Effector CD4-positive, alpha-beta T cell (primary cell): Measurements from ENCODE around the gene MX1.

Source experiments
- DNase-seq: peaks from one replicate; pipeline ENCODE4 v3.0.0-alpha.2; 2020

MX1 gene

DNA sequence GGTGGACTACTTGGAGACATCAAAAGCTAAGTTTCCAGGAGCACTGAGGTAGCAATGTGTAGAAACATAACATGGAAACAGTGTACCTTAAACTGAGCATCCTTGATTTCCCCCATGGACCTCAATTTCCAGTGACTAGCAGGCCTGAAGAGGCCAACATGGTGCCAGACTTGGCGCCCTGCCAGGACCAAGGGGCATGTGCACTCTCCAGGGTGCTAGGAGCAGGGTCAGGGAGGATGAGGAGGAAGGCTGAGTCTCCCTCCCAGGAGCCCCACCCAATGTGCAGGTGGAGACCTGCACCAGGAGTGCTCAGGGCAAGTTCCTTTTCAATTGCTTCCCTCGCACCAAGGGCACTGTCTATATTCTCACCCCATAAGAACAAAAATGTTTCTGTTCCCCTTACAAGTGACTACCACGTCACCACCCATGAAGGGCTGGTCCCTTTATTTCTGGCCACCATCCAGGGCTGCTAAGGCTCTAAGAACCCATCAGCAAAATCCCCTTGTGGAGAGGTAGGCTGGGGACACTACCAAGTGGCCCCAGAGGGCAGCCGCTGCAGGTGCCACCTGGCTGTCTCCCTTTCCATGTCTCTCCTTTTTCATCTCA, 39.2 kb downstream of the MX1 start:
- no peak for DNase-seq

DNA sequence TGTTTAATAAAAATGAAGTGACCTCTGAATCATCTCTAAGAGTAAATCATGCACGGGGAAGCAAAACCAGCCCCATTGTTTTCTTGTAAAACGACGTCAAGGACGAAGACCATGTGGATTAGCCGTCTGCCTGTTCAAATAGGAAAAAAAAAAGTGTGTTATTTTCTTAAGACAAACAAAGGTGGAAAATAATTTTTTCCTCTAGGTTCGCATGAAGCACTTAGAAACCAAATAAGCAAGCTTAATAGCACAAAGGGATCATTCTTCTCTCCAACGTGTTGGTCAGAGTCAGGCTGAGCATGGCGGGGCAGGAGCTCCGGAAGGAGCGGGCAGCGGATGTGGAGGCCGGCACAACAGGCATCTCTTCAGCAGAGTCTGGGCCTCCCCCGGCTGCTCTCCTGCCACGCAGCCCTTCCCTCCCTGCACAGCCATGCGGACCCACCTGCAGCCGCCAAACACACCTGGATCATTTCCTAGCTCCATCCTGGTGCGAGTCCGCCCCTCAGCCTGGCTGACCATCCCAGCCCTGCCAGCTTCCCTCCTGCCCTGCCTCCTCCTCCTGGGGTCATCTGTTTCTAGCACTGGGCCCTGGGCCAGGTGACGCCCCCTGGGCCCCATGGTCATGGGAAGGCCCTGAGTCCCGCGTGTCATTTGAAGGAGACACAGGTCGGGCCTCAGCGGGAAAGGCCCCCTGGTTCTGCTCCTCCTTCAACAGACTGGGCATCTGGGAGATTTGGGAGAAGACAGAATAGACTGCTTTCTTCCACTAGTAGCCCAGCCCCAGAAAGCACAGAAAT, 40.2 kb downstream of the MX1 start:
- no peak for DNase-seq

DNA sequence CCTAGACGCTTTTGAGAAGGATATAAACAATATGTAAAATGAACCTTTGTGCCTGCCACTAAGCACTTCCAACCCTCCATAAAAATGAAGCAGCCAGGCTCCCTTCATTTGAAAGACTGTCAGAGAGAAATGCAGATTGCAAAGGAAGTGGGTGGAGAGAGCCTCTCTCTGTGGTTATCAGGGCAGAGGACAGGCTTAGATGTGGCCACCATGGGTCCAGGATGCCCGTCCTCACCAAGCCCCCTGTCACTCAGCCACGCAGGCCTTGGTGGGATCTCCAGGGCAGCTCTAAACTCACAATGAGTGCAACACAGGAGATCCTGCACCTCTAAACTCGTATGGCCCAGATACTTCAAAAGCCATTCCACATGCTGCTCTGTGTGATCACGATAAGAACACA, 44.0 kb downstream of the MX1 start:
- no peak for DNase-seq

DNA sequence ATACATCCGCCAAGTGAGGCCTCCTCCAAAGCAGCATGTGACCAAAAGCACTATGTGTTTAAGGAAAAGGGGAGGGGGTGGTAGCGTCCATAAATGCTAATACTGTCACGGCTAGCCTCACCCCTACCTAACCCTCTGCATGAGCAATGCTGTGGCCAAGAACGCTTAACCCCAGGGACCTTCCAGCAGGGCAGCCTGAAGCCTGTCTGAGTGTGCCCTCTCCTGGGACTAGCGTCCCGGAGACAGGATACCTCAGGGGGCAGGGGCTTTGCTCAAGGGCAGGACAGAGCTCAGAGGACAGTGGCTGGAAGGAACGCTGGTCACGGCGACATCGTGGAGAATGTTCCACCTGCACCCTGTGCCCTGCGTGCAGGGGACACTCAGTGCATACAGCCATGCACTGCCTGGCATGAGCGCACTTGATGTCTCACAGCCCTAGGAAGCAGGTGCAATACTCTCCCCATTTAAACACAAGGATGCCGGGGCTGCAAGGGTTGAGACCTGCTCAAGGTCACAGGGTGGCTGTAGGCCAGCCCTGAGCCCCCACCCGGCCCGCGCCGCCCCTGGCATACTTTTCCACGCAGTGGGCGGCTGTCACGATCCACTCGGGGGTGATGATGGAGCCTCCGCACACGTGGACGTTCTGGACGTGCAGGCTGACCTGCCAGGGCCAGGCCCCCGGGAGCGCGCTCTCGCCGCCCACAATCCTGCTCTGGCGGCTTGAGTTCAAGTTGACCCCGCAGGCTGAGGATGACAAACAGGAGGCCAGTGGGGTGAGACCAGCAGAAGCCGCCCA, 46.9 kb downstream of the MX1 start:
- DNase-seq: no peak

DNA sequence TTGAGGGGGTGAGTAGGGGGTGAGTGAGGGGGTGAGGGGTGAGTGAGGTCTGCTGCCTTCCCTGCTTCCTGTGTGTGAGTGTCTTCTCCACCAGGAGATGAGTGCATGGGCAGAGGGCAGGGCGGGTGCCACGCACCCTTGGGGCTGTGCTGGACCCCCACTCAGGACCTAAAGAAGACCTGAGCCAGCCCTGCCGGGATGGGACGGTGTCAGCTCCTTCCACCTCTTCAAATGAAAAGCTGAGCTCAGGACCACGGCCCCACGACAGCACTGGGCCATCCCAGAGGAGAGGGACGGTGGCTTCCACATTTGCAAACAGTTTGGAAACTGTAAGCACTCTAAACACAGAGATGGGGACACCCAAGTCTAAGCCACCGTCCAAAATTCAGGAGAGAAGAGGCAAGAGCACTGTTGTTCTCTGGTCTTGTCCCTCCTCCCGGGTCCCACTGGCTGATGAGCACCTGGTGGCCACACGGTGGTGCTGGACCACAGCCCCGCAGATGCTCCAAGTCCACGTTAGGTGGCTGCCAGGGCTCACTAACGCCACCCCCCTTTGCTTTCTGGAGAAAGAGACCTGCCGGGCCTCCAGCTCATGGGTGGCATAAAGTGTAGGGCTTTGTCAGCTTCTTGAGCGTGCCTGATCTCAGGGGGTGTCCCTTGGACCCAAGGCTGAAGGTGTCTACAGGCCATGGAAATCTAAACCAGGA, 49.8 kb downstream of the MX1 start:
- no peak for DNase-seq

DNA sequence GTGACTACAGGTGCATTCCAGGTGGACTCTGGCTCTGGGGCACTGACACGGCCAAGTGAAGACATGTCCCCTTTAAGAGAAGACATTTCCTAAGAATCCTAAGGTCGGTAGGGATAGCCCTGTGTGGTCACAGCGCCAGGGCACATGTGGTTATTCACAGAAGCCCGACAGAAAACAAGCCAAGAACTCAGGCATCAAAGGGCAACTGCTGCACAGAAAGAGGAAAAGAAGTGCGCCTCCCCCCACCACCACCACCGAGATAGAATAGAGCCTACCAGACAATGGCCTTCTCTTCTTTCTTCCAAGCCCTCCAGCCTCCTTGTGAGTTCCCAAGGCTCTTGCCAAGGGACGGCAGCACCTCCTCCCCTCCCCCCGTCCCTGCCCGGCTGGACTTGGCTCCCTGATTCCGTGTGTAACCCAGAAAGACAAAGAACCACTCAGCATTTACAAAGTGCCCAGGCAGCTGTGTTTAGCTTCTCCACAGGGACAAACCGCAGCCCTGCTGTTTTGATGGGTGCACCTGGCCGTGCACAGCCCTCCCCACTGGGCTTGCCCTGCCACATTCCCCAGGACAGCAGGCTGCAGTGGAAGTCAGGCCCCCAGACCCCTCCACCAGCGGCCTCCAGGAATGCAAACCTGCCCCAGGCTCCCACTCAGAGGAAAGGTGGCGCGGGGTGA, 51.7 kb downstream of the MX1 start:
- DNase-seq: no peak

DNA sequence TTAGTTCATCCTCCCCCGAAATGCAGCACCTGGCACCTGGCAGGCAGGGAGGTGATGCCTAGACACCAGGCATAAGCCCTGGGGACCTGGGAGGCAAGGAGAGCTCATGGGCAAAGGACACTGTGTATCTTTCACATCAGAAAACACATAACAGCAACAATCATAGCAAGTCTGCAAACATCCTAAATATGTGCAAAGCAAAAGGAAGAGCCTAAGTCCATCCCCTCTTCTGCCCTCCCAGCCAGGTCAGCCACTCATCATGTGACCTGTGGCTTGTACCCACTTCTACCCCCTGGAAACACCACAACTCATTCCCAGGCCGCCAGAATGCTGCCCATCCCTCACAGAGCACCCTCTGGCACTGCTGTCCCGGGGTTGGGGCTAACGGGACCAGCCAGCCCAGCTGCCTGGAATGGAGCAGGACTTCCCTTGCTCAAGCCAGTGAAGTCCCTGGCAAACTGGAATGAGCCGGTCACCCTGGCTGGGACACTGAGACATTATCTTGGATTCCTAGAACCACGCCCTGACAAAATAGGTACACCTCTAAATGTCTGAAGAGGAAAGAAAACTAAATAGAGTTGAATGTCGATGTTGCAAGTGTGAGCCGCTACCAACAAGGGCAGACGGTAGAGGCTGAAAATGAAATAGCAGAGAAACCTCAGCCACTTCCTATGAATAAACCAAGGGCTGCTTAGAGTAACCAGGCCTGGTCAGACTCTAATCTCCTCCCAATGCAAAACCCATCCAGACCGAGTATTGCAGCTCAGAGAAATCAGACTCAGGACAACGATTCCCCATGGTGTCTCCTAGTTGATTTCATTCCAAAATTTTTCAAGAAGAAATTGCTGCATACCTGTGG, 52.5 kb downstream of the MX1 start:
- no peak for DNase-seq

DNA sequence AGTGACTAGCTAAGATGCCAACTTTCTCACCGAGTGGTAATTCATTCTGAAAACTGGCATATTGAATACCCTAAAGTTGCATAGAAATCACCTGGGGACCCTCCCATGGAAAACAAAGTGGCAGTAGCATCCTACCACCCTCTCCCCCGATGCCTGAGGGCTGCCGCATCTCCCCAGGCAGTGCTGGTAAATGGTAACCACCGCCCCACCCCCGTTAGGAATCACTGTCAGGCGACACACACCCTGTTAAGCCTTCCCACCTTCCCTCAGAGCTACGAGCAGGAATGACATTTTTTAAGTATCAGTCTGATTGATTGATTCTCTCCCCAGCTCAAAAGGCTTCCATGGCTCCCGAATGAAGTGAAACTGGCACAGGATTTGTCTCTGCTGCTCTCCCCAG, 53.6 kb downstream of the MX1 start:
- no peak for DNase-seq

DNA sequence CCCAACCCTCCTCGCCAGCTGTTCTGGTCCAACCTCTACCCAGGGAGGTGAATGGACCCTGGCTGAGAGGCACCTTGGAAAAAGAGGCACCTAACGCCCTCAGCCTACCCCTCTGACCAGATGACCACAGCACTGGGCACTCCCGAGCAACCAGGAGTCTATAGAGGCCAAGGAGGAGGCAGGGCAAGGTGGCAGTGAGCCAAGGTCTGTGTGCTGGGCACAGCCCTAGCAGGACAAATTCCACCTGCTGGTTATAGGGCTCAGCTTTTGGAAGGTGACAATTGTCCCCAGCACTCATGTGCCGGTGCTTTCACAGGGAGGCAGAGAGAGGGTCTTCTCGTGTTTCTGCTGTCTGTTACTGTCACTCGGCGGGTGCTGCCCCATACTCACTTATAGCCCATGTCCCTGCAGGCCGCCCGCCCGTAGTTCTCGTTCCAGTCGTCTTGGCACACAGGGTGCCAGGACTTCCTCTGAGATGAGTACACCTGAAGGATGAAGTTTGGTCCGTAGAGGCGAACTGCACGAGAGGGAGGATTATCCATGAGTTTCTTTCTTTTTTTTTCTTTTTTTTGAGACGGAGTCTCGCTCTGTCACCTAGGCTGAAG, 54.1 kb downstream of the MX1 start:
- no peak for DNase-seq

DNA sequence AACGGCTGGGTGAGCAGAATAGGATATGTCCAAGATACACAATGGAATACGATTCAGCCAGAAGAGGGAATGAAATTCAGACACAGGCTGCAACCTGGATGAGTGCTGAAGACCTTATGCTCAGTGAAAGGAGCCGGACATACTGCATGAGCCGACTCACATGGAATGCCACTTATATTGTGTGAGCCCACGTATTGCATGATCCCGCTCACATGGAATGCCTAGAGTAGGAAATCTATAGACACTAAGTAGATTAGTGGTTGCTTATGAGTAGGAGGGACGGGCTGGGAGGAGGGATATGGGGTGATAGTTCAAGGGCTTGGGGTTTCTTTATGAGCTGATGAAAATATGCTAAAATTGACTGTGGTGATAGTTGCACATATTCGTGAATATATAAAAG, 55.2 kb downstream of the MX1 start:
- no peak for DNase-seq

DNA sequence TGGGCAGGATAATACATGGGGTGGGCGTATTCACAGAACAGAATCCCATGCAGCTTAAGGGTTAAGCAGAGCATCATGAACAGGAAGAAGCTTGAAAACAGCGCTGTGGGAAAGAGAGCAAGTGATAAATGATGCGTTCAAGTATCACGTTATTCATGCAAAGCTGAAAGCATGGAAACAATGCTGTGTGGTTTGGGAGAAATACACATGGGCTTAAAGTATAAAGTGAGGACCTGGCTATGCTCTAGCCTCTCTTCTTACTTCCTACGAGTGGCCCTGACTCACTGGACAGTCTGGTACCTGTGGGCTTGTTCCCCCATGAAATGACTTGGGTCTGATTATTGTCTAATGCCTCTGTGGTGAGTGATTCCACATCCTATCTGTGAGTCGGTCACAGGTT, 56.3 kb downstream of the MX1 start:
- no peak for DNase-seq

DNA sequence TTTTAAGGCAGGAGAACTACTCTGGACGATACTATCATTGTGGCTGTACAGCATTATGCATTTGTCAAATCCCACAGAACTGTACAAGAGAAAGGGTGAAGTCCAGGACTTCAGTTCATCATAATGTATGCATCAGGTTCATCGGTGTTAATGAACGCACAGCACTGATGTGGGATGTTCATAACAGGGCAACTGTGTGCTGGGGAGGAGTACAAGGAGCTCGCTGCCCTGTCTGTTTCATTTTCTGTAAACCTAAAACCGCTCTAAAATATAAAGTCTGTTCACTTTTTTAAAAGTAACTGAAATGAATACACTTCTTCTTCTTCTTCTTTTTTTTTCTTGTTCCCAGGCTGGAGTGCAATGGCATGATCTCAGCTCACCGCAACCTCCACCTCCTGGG, 56.9 kb downstream of the MX1 start:
- DNase-seq: no peak

DNA sequence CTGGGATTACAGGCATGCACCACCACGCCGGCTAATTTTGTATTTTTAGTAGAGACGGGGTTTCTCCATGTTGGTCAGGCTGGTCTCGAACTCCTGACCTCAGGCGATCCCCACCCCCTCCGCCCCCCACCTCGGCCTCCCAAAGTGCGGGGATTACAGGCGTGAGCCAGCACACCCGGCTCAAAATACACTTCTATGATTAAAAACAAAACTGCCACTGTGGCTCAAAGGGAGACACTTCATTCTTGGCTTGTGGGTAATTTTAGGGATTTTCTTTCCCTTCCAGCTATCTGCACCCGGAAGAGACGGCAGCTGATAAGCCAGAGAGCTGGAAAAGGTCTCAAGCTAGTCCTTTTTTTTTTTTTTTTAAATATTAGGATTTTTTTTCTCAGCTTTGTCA, 57.4 kb downstream of the MX1 start:
- no peak for DNase-seq

DNA sequence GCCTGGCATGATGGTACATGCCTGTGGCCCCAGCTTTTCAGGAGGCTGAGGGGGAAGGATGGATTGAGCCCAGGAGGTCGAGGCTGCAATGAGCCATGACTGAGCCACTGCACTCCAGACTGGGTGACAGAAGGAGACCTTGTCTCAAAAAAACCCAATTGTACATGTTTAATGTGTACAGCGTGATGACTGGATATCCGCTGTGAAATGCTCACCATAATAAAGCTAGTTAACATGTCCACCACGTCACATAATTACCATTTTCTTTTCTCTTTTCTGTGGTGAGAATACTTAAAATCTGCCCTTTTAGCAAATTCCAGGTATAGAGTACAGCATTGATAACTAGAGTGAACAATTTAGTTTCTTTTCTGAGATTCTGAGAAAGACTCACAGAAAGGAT, 57.9 kb downstream of the MX1 start:
- DNase-seq: no peak

DNA sequence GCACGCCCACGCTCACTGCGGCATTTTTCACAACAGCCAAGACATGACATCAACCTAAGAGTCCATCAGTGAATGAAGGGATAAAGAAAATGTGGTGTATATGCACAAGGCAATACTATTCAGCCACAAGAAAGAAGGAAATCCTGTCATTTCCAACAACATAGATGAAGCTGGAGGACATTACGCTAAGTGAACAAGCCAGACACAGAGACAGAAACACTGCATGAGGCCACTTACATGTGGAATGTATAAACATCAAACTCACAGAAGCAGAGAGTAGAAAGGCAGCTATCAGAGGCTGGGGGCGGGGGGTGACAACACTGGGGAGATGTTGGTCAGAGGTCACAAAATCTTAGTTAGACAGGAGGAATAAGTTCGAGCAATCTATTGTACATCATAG, 61.0 kb downstream of the MX1 start:
- DNase-seq: no peak

DNA sequence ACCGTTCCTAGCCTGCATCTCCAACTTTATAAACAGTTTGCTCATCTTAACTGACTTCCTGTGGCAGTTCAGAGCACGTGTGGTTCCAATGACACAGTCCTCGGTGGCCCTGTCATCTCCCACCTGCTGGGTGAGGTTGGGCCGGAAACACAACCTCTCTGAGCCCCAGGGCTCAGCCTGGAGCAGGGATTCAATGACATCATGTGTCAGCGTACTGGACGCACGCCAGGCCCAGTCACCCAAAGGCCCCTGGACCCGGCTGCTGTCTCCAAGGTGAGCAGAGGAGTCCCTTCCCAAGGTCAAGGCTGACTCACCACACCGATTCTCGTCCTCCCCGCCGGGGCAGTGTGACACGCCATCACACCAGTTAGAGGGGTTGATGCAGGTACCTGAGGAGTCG, 62.0 kb downstream of the MX1 start:
- no peak for DNase-seq

DNA sequence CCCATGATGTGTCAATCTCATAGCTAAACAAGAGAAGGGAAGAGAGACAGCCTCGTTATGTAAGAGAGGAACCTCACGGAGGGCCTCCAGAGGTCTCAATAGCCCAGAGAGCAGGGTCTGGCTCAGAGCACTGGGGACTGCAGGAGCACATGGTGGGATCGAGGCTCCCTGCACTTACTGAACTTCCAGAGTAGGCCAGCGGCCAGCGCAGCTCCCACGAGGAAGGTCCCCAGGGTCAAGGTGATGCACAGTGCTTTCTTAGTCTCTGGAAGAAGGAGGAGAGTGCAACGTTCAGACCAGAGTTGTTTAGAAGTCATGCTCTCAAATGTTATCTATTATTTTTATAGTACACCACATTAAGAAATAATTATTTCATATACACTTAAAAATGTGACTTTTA, 63.3 kb downstream of the MX1 start:
- DNase-seq: no peak

DNA sequence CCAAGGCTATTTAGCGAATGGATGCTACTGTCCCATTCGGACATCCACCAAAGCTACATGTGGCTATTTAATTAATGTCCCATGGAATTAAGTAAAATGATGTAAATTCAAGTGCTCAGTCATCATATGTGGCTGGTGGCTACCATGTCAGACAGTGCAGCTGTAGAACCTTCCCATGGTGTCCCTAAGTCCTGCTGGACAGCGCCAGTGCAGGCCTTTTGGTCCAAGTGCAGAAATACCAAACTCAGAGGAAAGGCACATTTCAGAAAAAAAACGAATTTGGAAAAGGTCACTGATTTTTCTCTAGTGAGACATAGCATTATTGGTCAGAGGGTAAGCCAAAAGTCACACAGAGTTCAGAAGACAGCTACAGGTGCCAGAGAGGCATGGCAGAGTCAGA, 64.3 kb downstream of the MX1 start:
- no peak for DNase-seq

DNA sequence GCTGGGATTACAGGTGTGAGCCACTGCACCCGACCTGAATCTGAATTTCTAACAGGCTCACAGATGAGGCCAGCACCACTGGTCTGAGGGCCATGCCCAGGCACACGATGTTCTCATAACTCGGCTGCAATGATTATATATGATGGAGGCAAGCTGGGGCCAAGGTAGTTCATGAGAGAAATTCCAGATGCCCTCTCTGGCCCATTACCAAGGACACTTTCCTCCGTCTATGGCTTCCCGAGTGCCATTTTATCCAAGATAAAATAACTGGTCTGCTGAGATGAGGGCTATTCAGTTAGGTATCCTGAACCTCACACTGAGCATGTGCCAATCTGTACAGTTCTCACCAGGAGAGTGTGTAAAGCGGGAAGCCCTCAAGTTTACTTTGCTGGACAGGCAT, 65.4 kb downstream of the MX1 start:
- no peak for DNase-seq

DNA sequence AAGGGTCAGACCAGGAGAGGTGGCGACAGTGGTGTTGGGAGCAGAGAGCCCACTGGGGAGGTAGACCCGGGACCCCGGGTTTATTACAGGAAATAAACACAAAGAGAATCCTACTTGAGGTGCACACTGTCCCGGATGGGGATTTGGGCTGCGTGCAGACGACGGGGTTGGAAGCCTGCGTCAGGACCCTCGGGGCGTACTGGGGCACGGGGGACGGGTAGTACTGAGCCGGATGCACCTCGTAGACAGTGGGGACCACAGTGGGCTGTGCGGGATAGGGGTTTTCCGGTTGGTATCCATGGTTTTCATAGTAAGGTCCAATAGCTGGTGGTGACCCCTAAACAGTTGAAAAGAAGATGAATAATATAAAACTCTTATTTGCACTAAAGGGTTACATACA, 68.2 kb downstream of the MX1 start:
- no peak for DNase-seq

DNA sequence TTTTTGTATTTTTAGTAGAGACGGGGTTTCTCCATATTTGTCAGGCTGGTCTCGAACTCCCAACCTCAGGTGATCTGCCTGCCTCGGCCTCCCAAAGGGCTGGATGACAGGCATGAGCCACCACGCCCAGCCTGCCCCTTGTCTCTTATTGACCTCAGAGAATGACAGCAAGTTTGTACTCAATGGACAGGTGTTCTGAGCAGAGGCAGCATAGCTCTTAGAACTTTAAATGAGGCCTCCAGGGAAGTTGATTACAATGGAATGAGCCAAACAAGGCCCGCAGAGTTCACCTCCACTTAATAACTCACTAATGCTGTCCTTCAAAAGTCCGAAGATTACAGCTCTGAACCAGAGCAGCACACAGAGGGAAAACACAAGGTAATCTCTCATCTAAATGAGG, 71.0 kb downstream of the MX1 start:
- no peak for DNase-seq
